HG03378 (cell line): ENCODE data around the gene ATG2A.
A peak's percentile ranks its signal among the peaks of the same experiment; 100 is the strongest.

Source experiments
- ATAC-seq: cut with Tn5 transposase; IDR thresholded peaks from one replicate; pipeline ENCODE4 v1.9.1; 2021; ENCODE audit warnings: mild to moderate bottlenecking, moderate library complexity; ENCODE audit not compliant: unreplicated experiment

The ATG2A gene

DNA sequence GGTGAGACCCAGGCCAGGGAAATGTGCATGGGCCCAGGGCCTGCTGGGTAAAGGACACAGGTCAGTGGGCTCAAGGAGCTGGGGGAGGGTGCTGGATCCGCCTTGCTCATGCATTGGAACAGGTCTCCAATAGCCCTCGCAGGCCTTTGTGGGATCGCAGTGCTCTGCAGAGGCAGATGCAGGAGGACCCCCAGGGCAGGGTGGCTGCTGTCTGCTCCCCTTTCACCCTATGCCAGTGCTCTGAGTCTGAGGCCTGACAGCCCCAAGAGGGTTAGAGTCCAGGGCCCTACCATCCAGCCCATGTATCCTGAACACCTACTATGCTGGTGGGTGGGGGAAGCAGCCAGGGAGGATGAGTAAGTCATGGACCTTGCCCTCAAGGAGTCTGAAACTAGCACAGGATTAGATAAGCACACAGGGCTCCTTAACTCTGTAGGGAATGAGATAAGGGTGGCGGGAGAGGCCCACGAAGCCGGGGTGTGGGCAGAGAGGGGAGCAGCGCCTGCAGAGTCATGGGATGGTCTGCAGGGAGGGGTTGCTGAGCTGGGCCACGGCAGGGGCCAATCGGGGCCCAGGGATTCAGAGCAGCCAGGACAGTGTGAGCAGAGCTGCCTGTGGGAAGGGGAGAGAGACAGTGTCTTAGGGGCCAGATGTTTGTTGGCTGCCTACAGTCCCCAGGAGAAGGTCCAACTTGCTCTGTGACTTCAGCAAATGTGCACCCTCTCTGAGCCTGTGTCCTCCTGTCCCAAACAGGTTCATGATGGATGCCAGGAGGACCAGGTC is 28.1 kb downstream of the ATG2A start:
- no peak for ATAC-seq

DNA sequence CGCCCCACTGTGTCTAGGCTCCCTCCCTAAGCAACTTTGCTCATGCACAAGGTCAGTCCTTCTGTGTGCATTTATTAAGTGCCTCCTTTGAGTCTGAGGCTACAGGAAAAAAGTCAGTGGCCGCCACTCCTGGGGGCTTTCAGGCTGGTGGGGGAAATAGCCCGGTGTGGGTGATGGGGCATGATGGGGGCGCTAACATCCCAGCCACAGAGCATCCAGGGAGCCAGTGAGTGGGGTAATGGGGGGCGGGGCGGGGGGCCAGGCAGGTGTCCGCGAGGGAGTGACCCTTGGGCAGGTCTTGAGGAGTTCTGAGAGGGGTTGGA is 28.6 kb downstream of the ATG2A start:
- ATAC-seq, result no peak

DNA sequence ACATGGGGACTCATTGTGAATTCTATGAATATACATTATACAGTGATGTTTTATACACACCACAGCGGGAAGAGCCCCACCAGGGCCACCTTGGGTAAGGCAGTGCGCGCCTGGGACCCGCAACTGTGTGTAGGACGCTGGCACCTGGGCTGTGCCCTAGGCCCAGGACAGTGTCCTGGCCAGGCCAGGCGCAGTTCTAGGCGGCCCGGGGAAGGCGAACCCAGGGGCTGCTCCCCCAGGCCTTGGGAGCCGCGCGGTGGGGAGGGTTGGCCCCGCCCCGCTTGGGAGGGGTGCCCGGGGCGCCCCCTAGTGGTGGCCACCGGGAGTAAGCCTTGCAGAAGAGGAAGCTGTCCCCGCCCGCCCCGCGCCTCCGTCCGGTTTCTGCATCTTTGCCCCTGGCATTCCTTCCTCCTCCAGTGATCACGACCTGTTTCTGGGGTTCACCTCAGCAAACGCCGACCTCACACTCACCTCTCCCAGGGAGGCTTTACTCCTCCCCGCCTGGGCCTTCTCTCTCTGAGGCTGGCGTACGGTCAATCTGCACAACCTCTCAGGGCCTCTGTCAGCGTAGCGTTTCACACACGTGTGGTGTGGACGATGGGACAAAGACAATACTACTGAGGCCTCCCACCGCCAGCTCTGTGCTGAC is 29.1 kb downstream of the ATG2A start:
- no peak for ATAC-seq

DNA sequence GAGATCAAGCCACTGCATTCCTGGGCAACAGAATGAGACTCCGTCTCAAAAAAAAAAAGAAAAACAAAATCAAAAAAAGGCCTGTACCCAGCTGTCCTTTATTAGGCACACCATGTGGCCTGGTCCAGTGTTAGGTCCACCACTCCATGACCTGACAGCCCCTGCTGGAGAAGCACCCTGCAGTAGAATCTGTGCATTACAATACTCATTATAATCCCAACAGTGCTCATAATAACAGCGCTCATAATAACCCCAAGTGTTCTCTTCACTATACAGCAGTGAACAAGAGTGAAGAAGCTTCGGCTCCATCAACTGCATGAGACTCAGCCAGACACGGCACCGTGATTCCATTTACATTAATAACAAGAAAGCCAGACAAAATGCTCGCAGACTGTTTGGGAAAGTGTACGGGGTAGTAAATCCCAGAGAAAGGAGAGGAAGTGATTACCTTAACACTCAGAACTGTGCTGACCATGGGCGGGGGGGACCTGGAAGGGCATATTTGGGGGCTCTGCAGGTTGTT is 29.7 kb downstream of the ATG2A start:
- no peak for ATAC-seq

DNA sequence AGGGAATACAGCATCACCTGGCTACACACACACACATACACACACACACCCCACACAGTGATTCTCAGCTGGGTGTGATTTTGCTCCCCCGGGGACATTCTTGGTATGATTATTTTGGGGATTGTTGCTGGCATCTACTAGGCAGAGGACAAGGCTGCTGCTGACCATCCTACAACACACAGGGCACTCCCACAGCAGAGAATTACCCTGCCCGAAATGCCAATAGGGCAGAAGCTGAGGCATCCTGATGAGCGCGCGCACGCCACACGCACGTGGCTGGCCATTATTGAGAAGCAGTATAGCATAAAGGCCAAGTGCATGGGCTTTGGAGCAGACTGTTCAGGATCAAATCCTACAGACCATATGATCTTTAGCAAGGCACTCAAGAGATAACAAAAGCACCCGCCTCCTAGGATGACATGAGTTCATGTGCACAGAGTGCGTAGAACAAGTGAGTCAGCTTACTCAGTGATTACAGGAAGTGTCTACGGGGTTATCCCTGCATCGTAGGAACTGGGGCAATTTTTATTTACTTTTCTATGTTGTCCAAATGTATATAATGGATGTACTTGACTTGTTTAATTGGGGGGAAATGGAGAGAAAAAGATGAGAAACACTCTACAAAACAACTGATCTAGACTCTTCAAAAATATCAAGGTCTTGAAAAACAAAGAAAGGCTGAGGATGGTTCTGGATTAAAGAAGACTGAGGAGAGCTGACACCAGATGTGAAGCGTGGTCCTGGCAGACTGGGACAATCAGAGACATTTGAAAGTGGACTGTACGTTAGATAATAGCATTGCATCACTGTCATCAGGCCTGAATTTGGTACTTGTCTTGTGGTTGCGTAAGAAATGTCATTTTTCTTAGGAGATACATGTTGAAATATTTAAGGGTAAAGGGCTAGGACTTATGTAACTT is 31.4 kb downstream of the ATG2A start:
- no peak for ATAC-seq

DNA sequence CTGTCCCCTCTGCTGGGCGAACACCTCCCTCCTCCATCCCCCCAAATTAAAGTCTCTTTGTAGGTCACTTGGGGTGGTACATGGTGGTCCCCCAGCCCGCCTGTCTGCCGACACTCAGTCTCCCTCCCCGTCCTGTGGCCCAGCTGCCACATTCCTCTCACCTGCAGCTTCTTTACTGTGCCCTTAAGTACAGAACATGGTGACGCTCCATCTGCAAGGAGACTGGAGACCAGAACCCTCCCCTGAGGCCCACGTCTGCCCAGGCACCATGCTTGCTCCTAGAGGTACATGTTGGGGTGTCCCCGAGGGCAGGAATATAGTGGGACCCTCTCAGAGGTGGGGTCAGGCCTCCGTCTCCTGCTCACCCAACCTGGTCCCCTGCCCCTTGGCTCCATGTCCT is 33.0 kb downstream of the ATG2A start:
- no peak for ATAC-seq

DNA sequence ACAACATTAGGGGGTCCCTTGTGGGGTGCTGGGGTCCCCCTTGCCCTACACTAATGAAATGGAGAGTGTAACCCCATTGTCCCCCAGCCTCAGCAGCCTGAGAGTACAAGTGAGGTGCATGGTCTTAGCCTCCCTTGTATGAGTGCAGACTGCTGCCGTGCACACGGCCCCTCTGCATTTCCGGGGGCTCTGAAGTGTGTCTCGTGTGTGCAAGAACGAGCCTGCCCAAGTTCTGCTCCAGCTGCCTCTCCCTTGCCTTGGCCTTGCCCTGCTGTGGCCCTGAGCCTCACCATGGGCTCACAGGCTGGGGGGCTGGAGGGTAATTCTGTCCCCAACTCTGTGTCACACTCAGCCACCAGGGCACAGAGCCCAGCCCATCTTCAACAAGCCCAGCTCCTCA is 33.4 kb downstream of the ATG2A start:
- ATAC-seq, result no peak

DNA sequence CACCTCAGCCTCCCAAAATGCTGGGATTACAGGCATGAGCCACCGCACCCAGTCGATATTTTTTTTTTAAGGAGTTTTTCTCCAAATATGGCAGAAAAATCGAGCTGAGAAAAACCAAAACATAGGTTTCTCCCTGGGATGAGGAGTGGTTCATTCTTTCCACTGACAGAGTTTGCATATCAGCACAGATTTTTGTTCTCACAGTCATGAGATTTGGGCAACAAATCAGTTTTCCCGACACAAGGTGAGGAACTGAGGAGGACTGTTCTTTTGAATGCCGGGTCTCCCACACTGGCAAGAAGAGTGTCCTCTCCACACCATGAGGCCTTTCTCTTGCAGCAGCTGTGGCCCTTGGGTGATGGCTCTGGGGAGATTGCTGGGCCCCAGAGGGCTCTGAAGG is 34.8 kb downstream of the ATG2A start:
- no peak for ATAC-seq

DNA sequence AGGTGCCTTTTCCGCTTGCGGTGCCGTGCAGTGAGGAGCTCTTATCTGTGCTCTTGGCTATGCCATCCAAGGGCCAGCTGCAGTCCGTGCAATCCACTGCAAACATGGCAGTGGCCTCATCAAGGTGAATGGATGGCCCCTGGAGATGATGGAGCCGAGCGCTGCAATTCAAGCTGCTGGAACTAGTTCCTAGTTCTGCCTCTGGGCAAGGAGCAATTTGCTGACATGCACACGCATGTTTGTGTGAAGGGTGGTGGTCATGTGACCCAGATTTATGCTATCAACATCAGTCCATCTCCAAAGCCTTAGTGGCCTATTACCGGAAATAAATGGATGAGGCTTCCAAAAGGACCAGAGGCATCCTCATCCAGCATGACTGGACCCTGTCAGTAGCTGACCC is 35.5 kb downstream of the ATG2A start:
- no peak for ATAC-seq

DNA sequence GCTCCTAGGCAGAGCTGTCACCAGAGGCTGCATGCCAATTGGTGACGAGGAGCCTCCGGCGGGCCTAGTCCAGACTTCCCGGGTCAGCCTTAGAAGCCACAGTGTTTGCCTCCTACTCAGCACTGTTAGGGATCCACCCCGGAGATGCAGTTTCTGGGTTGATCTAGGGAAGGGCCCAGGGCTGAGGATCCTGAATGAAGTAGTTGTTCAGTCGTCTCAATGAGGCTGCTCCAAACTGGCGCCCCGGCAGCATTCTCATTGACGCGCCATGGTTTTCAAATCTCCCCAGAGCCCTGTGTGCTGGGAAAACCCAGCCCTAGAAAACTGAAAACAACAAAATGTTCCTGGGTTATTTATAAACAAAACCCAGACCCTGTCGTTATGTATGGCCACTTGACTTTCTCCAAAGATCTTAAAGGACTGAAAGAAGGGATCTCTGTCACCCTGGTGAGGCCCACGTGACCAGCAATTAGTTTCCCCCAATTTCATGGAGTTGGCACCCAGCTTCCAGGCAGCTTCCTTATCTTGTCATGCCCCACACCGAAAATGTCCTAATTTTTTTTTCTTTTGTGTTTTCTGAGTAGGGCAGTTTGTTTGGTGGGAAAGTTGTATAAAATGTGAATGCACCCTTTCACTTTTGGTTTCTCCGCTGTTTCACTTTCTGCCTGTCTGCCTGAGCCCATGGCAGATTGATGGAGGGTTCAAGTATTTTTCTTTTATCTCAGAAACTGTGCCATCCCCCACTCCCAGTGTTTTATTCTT is 36.6 kb downstream of the ATG2A start:
- no peak for ATAC-seq

DNA sequence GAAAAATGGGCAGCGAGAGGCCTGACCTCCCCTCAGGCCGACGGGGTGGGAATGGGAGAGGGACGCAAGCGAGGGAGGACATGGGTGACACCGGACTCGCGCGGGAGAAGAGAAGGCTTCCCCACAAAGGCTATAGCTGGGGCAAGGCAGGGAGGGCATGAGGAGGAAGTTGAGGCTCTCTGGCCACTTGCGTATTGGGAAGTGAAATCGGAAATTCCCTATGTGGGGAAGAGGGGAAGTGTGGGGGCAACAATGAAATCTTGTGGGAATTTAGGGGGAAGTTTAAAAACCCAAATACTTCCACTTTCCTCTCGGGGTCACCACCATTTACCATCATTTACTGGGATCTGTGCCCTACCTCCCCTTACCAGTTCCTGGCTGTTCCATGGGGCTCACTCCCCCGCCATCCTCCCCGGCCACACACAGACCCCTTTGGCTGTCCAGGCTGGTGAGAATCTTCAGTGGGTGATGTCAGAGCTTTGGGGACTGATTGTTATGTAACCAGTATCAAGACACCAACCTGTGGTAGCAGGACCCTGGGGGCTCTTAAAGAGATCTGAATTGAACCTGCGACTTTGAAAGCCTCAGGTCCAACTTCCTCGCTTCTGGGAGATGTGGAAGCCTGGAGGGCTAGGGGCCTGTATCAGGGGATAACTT is 37.6 kb downstream of the ATG2A start:
- no peak for ATAC-seq

DNA sequence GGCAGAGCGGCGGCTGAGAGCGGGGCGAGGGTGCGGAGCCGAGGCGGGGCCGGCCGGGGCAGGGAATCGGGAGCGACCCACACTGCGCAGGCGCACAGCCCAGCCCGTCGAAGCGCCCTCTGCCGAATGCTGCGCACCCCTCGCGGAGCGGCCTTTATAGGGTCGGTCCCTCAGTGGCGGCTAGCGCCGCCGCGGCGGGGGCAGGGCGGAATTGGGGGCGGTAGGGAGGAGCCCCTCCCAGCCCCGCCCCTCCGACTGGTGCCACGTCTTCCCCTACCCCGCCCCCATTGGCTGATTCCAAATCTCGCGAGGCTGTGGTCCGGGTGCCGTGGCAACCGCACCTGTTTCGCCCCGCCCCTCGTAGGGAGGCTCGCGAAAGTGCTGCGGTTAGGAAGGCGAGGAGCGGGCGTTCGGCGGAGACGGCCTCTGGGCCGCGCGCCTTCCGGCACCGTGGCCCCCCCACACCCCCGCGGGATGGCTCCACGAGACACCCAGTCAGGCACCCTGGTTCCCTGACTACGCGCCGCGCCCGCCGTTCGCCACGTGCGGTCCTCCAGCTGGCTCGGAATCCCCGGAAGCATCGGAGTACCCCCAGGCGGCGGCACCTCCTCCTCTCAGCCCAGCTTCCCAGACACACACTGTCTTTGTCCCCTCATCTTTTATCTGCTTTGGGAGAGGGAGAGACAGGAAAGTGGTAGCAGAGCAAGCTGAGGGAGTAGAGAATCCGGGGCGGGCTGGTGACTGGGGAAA is 38.3 kb downstream of the ATG2A start, which contains the start of gene EHD1:
Gene EHD1, minus strand, starts transcription at position 128 of the 750 bp plus-strand sequence. CDS start 157 bp downstream, outside the sequence.
- peak; percentile 52 for ATAC-seq

DNA sequence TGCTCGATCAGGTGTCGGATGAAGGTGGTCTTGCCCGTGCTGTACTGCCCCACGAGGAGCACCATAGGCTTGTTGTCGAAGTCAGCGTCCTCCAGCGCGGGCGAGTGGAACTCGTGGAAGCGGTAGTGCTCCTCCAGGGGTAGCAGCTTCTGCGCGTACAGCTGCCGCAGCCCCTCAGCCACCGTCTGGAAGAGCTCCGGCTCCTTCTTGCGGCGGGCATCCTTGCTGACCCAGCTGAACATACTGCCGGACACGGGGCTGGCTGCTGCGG is 38.9 kb downstream of the ATG2A start:
- peak; percentile 16 for ATAC-seq

DNA sequence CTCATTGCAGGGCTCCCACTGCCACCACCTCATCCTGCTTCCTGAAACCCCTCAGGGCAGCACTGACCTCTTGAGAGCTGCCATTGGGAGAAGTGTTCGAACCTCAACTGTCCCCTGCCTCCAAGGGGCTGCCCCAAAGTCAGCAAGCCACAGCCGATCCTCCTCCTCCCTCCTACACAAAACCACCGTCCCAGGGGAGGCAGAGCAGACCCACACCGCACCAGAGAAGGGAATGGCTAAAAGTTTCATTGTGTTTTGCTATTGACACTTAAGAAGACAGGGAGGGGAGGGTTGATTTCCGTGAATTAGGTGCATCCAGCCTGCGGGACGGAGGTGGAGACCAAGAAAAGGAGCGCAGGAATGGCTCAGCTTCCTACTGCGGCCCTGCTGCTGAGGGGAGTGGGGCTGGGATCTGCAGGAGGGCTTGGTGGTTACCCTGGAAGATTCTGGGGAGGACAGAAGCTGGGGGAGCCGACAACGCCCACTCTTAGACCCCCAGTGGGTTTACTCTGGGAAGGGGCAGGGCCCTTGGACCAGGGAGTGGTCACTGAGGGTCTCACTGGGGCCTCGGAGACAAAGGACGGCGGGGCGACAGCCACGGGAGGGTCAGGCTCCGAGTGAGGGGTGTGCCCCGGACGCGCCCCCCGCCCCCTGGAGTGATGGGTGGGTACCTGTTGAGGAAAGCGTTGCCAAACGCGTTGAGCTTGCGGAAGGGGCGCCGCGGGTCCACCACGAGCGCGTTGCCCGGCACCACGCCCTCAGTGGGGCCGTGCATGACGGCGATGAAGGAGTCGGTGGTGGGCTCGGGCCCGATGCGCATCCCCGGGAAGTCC is 39.4 kb downstream of the ATG2A start:
- ATAC-seq, result no peak

DNA sequence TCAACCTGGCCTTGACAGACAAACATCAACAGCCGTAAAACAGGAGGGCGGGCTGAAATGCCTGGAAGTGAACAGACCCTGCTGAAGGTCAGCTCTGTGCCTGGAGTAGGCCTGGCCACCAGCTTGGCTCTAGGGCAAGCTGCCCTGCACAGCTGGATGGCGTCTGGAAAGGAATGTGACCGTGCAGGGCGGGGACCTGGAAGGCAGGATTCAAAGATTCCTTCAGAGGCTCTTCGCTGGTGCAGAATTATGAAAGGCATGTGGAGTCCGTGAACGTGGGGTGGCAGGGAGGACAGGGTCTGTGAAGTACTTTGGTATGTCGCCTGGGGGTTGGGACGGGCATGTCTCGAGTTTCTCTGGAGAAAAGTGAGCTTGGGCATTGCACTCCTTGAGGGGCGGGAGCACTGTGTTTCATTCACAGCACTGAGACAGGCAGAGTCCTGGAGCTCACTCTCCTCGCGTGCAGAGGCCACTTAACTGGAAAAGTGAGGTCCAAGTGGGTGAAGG is 40.1 kb downstream of the ATG2A start:
- no peak for ATAC-seq

DNA sequence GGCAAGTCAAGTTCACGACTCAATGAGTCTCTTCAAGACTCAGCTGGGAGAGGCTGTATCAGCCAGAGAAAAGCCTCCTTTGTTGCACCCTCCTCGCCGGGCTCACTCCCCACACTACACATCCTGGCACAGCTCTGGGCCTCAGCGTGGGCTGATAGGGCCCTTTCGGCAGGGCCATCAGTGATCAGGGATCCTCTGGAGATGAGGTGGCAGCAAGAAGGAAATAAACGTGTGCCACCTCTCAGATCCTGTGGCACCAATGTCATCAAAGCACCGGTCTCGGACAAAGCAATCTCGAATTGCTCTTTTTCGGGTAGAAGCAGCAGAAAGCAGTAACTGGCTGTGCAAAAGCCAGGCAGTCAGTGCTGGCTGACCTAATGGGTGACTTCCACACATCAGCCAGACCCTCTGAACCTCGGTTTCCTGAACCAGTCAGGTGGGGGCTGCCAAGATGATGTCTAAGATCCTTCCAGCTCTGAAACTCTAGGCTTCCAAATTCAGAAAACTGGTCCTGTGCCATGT is 40.7 kb downstream of the ATG2A start:
- ATAC-seq, result no peak

DNA sequence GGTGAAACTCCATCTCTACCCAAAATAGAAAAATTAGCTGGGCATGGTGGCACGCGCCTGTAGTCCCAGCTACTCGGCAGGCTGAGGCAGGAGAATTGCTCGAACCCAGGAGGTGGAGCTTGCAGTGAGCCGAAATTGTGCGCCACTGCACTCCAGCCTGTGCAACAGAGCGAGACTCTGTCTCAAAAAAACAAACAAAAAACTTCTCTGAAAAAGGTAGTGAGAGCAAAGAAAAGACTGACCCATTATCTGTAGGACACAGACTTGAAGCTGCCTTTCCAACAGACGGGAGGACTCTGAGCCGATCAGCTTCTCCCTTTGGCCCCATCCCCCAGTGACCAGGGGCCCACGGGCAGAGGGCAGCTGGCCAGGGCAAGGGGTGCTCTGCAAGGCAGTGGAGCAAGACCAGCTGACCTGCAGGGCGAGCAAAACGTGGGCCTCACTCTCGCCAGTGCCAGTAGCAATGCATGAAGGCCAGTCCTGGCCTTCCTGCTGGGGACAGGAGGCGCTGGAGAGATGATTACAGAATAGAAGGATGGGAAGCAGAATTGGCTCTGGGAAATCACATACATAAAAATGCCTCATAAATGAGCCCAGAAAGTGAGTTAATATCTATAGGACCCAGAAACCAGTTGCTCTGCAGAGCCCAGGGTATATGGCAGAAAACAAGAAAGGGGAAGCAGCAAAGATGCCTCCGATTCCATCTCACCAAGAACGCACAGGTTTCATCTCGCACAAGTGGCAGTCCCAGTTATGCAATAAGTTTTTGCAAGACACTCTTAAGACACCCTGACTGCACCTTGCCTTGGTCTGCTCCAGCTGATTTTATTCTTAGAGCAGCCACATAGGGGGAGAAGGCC is 41.4 kb downstream of the ATG2A start:
- ATAC-seq, result no peak
